Inferior parietal cortex (tissue), 1 donor: ENCODE data around the gene SFRP5.

ENCODE experiments used
- DNase-seq: peaks from one replicate; pipeline ENCODE4 v3.0.0-alpha.2; 2016; ENCODE audit errors: extremely low spot score

Gene SFRP5

GRCh38 chr10:97785731-97786130, 13.9 kb upstream of the SFRP5 start:
- DNase-seq, result no peak

DNA sequence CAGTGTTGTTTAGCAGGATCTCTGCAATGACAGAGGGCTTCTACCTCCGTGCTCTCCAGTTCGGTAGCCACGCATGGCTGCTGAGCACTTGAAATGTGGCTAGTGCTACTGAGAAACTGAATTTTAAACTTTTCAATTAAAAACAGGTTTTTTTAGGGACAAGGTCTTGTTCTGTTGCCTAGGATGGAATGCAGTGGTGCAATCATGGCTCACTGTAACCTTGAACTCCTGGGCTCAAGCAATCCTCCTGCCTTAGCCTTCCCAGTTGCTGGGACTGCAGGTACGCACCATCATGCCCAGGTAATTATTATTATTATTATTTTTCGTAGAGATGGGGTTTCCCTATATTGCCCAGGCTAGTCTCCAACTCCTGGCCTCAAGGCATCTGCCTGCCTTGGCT, 13.4 kb upstream of the SFRP5 start:
- no peak for DNase-seq

- no peak for DNase-seq
Observed at GRCh38 chr10:97784200-97784810, 12.5 kb upstream of the SFRP5 start.

DNA sequence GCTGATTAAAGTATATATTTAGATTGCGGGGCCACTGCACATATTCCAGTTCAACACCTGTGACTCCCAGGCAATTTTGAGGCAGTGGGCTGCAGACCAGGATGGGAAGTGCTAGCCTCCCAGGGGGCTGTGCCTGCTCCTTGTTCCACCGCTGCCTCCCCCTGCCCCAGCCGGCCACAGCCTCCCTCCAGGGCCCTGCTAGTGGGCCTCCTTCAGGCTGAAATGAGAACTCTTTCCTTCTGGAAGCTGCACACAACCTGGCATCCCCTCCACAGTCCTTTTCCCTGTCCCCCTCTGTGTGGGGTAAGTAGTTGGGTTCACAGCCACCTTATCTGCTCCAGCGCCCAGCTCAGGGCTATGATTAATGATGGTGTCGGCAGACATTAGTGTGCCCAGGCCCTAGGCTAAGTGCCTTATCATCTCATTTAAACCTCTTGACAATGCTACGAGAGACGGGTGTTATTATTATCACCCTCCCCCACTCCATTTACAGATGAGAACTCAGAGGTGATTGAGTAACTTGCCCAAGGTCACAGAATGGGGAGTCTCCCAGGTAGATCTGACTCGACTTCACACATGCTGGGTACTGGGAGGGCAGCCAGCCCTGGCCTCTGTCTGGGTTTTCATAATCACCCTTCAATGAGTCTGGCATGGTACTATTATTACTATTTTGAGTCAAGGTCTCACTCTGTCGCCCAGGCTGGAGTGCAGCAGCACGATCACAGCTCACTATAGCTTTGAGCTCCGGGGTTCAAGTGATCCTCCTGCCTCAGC, 10.8 kb upstream of the SFRP5 start:
- DNase-seq, result no peak

- DNase-seq, result no peak
Observed at GRCh38 chr10:97781618-97782331, 10.0 kb upstream of the SFRP5 start.

DNA sequence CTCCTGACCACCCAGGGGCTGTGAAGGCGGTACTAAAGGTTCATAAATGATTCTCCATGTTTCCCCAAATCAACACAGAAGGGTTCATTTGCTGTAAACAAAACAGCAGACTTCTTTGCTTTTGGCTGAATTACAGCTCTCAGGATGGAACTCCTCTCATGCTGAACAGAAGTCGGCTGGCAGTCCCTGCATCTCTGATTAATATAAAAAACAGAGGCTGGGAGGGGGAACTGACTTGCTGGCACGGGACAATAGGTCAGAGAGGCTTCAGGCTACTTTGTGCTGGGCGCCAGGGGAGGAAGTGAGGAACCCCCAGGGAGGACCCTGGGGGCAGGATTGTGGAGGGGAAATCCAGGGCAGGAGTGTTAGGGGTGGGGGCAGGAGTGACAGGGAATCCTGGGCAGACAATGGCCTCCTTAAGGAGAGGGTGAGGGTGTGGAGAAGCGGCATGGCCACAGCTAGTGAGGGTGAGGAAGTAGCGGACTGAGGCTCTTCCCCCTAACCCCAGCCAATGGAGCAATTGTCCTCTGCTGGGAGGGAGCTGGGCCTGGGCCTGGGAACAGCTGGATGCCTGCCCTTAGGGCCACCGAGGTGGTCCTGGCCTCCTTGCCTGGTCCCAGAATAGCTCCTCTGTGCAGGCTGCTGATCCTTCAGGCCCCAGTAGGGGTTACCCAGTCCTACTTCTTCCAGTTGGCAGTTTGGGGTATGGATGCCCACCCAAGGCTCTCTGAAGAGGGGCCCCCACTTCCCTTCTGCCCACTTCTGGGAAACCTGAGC, 9.2 kb upstream of the SFRP5 start:
- DNase-seq, result no peak

GRCh38 chr10:97779975-97780374, 8.2 kb upstream of the SFRP5 start:
- no peak for DNase-seq

DNA sequence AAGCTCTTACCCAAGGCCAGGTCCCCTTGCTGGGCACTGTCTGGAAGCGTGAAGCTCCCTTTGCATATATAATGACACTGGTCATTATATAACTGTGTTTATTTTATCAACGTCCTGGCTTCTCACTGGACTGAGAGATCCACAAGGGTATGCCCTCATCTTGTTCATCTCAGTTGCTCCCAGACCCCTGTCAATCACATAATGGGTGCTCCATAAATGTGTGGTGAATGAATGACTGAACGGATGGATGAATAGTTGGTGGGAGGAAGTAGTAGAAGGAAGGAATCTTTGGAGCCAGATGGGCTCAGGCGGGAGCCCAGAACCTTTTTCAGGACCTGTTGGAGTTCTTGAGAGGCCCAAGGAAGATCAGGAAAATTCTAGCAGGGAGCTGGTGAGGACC, 7.7 kb upstream of the SFRP5 start:
- DNase-seq, result no peak

DNA sequence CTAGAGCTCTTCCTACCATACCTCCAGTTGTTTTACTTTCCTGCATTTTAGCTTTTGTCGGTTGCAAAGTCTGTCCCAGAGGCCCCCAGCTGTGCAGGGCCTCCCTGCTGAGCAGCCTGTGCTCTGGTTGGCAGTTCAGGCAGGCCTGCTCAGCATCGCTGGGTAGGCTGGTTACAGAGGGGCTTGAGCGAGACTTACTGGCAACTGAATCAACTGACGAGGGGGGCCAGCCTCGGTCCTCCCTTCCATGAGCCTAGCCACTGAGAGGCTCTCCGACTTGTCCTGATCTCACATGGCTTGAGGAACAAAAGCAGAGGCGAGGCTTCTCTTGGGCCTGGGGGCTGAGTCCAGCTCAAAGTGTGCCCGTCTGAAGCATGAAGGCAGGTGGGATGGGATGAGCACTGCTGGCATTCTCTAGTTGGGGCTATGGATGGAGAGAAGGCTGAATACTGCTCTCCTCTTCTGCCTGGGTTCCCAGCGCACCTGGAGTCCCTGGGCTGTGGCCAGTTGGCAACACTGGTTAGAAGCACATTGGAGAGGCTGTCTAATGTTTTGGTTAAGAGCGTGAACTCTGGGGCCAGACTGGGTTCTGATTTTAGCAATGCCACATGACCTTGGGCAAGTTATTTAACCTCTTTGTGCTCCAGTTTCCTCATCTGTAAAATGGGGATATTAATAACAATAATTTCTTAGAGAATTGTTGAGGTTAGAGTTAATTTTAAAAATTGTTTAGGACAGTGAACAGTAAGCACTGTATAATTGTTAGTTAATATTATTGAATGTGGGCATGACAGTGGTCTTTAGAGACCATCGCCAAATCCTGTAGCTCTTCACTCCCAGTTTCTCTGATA, 6.9 kb upstream of the SFRP5 start:
- no peak for DNase-seq

GRCh38 chr10:97777143-97777542, 5.3 kb upstream of the SFRP5 start:
- no peak for DNase-seq

DNA sequence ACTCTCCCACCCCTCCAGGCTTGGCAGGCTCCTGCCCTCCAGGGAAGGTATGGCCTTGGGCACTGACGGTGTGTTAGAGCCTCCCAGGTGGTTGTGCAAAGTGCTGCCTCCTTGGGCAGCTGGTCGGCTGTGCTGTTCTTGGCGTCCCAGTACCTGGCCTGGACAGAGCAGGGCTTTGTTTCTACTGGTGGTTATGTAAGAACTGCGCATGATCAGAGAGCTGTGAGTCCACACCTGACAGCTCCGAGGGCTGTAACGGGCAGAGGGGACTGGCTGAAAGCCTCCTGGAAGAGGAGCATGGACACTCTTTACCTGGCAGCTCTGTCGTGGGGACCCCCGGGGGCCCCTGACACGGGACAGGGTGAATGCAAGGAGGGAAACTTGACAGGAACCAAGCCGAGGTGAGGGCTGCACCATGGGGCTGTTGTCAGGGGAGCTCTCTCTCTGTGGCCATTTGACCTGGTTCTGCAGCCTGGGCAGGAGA, 3.1 kb upstream of the SFRP5 start:
- DNase-seq, result no peak

DNA sequence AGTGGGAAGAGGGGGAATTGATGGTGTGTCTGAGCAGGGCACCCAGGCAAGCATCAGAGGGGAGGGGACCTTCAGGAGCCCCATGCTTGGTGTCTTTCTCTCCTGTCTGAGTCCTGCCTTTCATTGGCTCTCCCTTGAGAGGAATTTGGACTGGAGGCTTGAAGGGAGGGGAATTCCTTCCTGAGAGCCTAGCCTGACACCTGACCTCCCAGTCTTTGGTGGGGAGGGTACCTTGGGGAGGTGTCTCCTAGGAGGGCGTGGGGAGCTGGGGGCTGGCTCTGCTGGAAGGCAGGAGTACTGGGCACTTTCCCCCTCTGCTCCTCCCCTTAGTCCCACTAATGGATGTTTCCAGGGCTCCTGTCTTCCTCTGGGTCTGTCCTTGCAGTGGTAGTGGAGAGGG, 1.3 kb upstream of the SFRP5 start:
- no peak for DNase-seq

- DNase-seq, result no peak
Observed at GRCh38 chr10:97771055-97771891, 526 bp downstream of the SFRP5 start.

DNA sequence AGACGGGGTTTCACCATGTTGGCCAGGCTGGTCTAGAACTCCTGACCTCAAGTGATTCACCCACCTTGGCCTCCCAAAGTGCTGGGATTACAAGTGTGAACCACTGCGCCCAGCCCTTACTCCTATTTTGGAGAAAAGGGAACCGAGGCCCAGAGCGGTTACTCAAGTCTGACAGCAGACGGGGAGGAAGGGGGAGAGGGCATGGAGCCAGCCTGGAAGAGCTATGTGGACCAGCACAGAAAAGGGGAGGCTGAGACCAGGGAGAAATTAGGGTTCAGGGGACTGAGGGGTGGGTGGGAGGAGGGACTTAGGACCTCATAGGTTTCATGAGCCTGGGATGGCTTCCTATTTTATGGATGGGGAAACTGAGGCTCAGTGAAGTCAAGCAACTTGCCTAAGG, 1.5 kb downstream of the SFRP5 start:
- no peak for DNase-seq

DNA sequence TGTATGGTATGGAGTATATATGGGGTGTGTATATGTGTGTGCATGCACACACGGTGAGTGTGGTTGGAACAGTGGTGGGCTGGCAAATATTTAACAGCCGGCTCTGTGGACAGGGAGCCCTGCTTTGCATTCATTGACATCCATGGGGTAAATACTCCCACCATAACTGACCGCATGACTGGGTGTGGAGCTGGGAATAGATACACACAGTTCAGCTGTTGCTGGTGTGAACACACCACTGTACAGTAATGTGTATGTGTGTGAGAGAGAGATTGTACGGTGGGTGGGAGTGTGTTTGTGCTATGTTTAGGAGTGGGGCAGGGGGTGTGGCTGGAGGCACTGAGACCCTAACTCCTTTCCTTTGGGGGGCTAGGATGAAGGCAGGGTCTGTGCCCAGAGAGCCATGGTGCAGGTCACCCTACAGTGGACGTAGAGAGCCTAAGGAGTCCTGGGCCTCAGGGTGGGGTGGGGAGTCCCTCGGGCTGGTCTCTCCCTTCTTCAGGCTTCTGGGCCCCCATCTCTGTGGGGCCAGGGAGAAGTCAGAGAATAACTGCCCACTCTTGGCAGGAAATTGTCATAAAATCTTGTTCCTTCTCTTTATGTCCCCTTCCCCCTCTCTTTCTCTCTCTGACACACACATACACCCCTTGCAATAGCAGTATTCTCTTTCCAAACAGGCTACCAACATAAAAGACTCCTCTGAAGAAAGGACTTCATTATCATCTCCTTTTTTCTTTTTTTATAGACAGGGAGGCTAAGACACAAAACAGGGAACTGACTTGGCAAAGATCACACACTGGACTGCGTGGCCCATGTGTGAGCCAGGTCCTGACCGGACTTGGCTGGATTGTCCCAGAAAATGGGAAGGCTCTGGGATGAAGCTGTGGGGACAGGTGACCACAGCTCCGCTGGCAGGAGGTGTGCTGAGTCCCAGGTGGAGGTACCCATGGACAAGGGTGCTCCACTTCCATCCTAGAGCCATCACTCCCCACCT, 3.2 kb downstream of the SFRP5 start:
- no peak for DNase-seq

DNA sequence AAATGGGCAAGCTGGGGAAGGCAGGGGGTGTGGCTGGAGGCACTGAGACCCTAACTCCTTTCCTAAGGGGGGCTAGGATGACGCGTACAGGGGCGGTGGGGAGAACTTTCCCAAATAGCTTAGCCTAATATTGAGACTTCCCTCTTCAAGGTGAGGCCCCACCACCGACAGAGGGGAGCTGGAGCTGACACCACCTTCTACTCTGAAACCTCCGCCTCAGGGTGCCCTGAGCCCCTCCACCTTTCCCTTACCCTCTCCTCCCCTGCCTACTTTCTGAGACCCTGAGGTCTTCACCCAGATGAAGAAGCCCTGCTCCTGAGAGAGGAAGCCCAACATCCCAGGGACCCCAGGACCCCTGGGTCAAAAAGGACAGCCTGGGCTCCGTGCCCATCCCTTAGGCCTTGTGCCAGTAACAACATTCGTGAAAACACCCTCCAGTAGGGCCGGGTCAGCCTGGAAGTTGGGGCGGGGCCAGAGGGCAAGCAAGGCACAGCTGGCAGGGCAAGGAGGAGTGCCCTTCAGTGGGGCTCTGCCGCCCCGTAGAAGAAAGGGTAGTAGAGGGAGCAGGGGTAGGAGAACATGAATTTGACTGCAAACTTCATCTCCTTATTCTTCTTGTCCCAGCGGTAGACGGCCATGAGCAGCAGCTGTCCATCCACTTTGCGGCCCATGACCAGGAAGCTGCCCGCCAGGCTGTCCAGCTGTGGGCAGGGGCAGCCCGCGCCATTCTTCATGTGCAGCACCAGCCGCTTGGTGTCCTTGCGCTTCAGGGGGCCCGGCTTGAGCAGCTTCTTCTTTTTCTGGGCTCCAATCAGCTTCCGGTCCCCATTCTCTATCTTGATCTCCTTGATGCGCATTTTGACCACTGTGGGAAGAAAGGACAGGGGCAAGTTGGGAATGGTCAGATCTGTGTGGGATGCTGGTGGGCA, 4.5 kb downstream of the SFRP5 start:
- DNase-seq, result no peak

GRCh38 chr10:97766106-97766810, 5.5 kb downstream of the SFRP5 start:
- DNase-seq, result no peak
